Measurements from ENCODE around the gene CTDP1. TPM values are rescaled to one million over a fixed set of nuclear protein-coding genes. Genes with fewer than 3 reads are reported as not detected.
"Not testable (repeated sequence)": the region's sequence is repeated elsewhere in the genome, so short reads cannot be mapped to it uniquely, and the experiment has no call there.

Gene CTDP1
- total RNA-seq, 1 donor from 2014 or later: 29.7 TPM

- no peak for TF ChIP-seq CTCF (IDR thresholded peaks at IDR 0.05; ENCODE audit: insufficient read depth, low read length, poor library complexity, severe bottlenecking)
- H3K36me3 ChIP-seq (ENCODE audit: control insufficient read depth, insufficient read depth, low read length): no peaks in the 10 kb centered on the region
- H3K27me3 ChIP-seq (ENCODE audit: control insufficient read depth, insufficient read depth, low read length): no peaks in the 10 kb centered on the region
- no peak overlapping the region for H3K4me3 ChIP-seq (ENCODE audit: low read depth, low read length)
- no peak for DNase-seq (ENCODE audit: low read depth)
Observed at GRCh38 chr18:79749251-79750191, 69.9 kb downstream of the CTDP1 start.

DNA sequence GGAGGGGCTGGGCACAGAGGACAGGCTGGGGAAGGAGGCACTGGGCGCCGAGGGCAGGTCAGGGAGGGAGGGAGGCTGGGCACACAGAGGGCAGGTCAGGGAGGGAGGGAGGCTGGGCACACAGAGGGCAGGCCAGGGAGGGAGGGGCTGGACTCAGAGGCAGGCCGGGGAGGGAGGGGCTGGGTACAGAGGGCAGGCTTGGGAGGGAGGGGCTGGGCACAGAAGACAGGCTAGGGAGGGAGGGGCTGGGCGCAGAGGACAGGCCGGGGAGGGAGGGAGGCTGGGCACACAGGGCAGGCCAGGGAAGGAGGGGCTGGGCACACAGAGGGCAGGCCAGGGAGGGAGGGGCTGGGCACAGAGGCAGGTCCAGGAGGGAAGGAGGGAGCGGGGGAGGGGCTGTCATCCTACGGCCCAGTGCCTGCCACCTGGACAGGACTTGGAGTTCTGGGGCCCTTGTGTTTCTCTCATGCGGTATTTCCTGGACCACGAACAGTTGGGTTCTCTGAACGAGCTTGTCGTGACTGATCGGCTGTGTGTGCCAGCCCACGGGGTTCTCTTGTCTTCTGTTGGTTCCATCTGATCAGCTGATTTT is 71.5 kb downstream of the CTDP1 start:
- no peaks in the 10 kb centered on the region for H3K27me3 ChIP-seq (ENCODE audit: control insufficient read depth, insufficient read depth, low read length)
- no peak for TF ChIP-seq CTCF (IDR thresholded peaks at IDR 0.05; ENCODE audit: insufficient read depth, low read length, poor library complexity, severe bottlenecking)
- no peak for DNase-seq (ENCODE audit: low read depth)

DNA sequence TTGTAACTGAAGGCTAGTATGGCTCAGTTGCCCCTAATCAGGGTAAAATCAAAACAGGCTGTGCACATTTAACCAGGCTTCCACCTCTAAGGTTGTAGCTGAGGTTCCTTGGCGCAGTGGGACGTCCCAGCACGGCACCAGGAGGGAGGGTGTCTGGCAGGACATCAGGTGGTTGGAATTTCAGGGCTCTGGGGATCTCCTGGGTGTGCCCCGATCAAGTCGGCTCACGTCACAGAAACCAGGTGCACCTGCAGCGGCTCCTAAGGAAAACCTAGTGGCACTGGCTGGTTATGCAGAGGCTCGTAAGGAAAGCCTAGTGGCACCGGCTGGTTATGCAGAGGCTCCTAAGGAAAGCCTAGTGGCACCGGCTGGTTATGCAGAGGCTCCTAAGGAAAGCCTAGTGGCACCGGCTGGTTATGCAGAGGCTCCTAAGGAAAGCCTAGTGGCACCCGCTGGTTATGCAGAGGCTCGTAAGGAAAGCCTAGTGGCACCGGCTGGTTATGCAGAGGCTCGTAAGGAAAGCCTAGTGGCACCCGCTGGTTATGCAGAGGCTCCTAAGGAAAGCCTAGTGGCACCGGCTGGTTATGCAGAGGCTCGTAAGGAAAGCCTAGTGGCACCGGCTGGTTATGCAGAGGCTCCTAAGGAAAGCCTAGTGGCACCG is 72.4 kb downstream of the CTDP1 start:
- not testable (repeated sequence) for H3K27me3 ChIP-seq (ENCODE audit: control insufficient read depth, insufficient read depth, low read length); H3K4me3 ChIP-seq (ENCODE audit: low read depth, low read length); DNase-seq (ENCODE audit: low read depth); H3K36me3 ChIP-seq (ENCODE audit: control insufficient read depth, insufficient read depth, low read length)

More for the DNA sequence above, 71.5 kb downstream of the CTDP1 start:
- Histone ChIP-seq H3K36me3 (ENCODE audit: control insufficient read depth, insufficient read depth, low read length) (no peaks in the 10 kb centered on the region), H3K4me3 (ENCODE audit: low read depth, low read length) (no peak overlapping the region)

- not testable (repeated sequence) for H3K4me3 ChIP-seq (ENCODE audit: low read depth, low read length); H3K27me3 ChIP-seq (ENCODE audit: control insufficient read depth, insufficient read depth, low read length); H3K36me3 ChIP-seq (ENCODE audit: control insufficient read depth, insufficient read depth, low read length); DNase-seq (ENCODE audit: low read depth)
Observed at GRCh38 chr18:79752946-79753345, 73.3 kb downstream of the CTDP1 start.

- Histone ChIP-seq H3K36me3 (ENCODE audit: control insufficient read depth, insufficient read depth, low read length) (no peaks in the 10 kb centered on the region), H3K4me3 (ENCODE audit: low read depth, low read length) (no peak overlapping the region), H3K27me3 (ENCODE audit: control insufficient read depth, insufficient read depth, low read length) (no peaks in the 10 kb centered on the region)
- no peak for TF ChIP-seq CTCF (IDR thresholded peaks at IDR 0.05; ENCODE audit: insufficient read depth, low read length, poor library complexity, severe bottlenecking)
- no peak for DNase-seq (ENCODE audit: low read depth)
Observed at GRCh38 chr18:79753391-79753851, 73.8 kb downstream of the CTDP1 start.

DNA sequence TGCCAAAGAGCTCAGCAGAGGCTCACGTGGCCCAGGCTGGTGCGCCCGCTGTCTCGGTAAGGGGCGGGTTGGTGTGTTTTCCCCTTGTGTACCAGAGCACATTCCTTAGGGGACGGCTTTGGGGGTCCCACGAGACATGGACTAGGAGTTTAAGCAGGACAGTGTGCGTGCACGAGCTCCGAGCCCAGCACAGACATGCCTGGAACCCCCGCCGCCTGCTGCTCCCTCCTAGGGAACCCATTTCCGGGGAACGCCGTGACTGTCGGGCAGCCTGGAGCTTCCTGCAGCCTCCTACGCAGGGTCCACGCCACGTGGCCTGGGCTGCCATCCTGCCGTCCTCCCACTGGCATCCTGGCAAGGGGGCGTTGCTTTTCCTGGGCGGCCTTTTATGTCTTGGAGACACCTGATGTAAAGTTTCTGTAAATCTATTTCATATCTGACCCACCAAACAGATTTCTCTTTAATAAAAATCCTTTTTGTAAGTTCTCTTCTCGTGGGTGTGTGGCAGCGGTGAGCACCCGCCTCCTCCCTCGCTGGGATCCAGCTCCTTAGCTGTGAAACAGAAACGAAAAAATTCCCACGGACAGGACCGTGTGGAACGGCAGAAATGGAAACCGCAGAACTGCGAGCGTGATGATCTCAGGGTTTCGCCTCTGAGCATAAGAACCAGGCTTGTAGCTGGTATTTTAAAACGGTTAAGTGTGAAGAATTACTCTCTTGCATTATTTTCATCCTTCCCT is 74.6 kb downstream of the CTDP1 start:
- Histone ChIP-seq H3K36me3 (ENCODE audit: control insufficient read depth, insufficient read depth, low read length) (no peaks in the 10 kb centered on the region), H3K27me3 (ENCODE audit: control insufficient read depth, insufficient read depth, low read length) (no peaks in the 10 kb centered on the region), H3K4me3 (ENCODE audit: low read depth, low read length) (no peak overlapping the region)
- TF ChIP-seq CTCF (IDR thresholded peaks at IDR 0.05; ENCODE audit: insufficient read depth, low read length, poor library complexity, severe bottlenecking): no peak
- no peak for DNase-seq (ENCODE audit: low read depth)

All from kidney epithelial cell (primary cell).